Muscle of arm (tissue), 12 donors: ENCODE measurements around the gene PTGES2. TPM values are rescaled to one million over a fixed set of nuclear protein-coding genes. Genes with fewer than 3 reads are reported as not detected.
"Not testable (repeated sequence)": the region's sequence is repeated elsewhere in the genome, so short reads cannot be mapped to it uniquely, and the experiment has no call there.

Experiments used
- DNase-seq: peaks from one replicate; pipeline ENCODE4 v3.0.0-alpha.2; 2013
- polyA plus RNA-seq, 12 donors: library from polyadenylated mRNA; unstranded; fragments of 120-200 nt; gene quantifications; one replicate each; pipeline ENCODE4 v1.2.1, GENCODE V29; 2013; ENCODE audit not compliant: insufficient read length in 12 of 12

The PTGES2 gene
- polyA plus RNA-seq, 12 donors, result 24.4 to 37.2 (median 33.4) TPM; not detected in 1

DNA sequence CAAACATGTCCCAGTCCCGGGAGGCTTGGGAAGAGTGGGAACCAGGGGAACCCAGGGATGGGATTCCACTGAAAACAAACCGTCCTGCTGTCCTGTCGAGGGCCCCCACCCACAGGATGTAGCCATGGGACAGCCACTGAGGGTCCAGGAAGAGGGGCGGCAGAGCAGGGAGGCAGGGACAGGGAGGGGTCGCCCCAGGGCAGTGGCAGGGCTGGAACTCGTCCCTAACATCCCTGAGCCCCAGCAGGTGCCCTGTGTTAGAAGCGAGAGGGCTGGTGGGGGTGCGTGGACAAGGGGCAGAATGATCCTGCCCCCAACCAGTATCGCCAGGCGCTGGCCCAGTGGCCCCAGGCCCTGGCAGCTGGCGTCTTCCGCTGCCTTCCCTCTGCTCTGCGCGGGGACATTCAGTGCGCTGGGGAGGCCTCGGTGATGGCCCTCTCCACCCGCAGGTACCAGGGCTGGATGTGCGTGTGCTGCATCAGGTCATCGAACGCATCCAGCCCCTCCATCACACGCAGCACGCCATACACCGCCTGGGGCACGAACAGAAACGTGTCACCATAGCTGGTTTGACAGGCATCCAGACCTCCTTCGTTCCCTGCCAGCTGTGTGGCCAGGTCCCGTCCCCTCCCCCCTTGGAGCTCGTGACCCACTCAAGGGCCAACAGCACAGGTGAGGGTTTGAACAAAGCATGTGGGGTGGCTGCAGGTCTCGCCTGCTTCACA lies 6.6 kb downstream of the PTGES2 start:
- DNase-seq, result no peak

DNA sequence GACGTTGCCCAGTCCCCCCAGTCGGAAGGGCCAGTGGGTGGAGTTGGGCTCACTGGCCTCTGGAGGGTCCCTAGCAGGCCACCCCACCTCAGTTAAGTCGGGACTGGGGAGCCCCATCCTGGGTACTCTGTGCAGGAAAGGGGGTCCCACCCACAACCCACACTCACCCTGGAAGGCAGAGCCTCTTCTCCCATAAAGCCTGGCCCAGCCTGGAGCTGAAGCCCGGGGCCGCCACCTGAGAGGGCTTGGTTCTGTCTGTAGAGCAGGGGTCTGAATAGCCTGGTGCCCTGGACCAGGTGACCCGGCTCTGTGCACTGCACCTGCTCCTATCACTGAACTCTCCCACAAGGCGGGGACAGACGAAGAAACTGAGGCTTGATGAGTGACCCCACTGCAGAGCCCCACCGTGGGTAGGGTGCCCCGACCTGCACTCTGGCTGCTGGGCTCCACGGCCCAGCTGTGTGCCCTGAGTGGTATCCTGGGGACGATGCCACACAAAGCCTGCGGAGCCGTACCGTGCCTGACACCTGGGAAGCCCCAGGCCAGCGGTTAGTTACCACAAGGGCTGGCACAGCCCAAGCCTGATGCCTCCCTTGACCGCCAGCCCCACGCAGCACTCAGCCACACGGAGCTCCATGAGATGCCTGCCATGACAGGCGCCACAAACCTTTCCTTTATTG lies 7.3 kb downstream of the PTGES2 start:
- no peak for DNase-seq

DNA sequence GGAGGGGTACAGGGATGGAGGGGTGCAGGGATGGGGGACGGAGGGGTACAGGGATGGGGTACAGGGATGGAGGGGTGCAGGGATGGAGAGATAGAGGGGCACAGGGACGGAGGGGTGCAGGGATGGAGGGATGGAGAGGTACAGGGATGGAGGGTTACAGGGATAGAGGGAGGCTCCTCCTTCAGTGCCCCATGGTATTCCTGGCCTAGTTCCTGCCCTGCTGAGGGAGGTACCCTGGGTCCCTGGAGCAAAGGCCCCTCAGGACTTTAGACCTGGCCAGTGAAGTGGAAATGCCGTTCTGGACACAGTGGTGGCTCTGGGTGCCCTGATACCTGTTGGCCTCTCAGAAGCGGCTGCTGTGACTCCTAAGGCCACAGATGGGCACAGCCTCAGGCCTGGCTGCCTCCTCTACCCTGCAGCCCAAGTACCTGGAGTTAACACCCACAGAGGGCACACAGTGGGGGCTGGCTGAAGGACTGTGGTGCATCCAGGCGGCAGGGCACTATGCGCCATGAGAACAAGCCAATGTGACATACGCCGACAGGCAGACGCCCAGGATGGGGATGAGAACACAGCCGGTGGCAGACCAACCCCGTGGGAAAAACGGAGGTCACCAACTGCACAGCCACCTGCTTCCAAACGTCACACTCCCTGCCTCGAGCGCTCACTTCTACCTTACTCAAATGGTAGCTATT lies 8.4 kb downstream of the PTGES2 start:
- DNase-seq, result no peak

DNA sequence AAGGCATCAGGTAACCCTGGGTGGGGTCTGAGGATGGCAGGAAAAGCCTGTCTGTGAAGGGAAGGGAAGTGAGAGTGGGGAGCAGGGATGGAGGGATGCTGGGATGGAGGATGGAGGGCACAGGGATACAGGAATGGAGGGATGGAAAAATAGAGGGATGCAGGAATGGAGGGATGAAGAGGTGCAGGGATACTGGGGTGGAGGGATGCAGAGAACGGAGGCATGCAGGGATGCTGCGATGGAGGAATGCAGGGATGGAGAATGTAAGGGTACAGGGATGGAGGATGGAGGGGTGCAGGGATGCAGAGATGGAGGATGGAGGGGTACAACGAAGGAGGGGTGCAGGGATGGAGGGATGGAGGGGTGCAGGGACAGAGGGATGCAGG lies 9.1 kb downstream of the PTGES2 start:
- no peak for DNase-seq

DNA sequence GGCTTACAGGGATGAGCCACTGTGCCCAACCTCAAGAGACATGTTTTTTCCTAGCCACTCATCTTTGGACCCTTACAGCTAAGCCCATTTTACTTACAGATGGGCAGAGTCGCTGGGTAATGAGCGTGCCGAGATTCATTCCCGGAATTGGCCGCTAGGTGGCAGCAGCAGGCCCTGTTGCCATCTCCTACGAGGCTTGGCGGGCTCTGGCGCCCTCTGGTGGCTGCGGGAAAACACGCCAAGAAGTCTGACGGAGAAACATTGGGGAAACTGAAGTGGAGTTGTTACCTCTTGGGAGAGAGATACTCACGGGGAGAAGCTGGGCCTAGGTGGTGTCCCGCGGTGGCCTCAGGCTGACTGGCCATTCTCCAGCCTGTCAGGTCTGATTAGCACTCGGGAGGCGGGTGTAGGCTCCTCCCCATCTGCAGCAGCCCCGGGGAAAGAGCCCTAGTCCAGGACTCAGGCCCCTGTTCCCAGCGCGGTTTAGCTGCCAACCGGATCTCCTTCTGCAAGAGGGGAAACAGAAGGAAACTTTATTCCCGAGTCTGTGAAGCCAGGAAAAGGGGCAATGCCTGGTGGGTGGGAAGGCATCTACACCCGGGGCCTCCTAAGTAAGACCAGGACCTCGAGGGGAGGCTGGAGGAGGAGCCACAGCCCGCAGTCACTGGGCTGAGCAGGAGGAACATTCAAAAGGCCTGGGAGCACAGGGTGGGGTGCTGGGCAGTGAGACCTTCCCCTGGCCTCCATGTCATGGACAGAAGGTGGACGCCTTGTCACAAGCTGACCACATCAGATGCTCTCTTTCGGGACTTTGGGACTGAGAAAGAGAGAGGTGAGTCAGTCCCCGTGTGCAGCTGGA lies 9.7 kb downstream of the PTGES2 start:
- DNase-seq, result peak; percentile 92

DNA sequence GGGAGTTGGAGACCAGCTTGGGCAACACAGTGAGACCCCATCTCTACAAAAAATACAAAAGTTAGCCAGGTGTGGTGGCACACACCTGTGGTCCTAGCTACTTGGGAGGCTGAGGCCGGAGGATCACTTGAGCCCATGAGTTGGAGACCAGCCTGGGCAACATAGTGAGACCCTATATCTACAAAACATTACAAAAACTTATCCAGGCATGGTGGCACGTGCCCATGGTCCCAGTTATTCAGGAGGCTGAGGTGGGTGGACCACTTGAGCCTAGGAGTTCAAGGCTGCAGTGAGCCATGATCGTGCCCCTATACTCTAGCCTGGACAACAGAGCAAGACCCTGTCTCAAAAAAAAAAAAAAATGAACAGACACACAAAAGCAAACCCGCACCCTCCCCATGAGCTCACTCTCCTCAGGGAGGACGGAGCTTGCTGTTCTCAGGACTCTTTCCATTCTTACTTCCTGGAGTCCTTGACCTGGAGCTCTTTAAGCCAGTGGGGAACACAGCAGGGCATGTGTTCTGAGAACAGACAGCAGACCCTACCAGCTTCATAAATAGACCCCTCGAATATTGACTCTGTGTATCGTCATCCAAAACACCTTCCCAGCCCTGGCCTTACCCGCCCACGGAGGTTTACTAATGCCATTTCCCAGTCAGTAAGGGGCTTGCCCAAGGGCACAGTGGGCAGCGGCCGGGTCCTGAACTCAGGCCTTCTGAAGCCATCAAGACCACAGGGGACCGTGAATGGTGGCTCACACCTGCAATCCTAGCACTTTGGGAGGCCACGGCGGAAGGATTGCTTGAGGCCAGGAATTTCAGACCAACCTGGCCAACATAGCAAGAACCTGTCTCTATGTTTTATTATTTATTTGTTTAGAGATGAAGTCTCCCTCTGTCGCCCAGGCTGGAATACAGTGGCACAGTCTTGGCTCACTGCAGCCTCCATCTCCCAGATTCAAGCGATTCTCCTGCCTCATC lies 11.1 kb downstream of the PTGES2 start:
- no peak for DNase-seq

DNA sequence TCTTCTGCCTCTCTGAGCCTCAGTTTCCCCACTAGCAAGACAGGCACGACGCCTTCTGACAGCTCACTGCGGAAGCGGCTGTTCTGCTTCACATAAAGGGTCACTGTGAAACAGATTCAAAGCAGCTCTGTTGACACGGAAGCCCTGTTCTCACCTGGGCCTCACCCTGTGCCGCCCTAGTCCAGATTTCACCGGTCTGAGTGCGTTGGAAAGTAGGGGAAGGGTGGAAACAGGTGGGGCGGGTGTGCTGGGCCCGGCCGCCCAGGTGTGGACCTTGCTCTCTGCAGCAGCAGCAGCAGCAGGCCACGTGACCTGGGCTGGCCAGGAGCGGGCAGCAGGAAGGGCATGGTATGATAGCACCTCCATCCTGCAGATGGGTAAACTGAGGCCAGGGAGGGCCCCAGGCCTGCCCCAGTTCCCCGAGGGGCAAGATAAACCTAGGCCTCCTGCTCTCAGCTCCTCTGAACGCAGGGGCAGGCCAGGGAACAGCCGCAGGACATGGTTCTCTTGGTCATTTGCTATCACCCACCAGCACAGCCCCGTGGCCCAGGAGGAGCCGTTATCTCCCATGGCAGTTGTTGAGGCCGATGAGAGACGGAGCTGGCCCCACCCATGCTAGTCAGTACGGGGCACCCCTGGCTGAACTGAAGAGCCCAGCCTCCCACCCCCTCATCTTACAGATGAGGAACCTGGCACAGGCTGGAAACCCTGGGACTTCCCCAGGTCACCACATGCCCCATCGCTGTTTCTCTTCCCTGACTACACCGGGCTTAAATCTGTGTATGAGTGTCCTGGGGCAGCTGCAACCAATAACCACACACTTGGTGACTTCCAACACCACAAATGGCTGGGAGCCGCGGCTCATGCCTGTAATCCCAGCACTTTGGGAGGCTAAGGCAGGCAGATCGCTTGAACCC lies 12.1 kb downstream of the PTGES2 start:
- DNase-seq, result no peak

DNA sequence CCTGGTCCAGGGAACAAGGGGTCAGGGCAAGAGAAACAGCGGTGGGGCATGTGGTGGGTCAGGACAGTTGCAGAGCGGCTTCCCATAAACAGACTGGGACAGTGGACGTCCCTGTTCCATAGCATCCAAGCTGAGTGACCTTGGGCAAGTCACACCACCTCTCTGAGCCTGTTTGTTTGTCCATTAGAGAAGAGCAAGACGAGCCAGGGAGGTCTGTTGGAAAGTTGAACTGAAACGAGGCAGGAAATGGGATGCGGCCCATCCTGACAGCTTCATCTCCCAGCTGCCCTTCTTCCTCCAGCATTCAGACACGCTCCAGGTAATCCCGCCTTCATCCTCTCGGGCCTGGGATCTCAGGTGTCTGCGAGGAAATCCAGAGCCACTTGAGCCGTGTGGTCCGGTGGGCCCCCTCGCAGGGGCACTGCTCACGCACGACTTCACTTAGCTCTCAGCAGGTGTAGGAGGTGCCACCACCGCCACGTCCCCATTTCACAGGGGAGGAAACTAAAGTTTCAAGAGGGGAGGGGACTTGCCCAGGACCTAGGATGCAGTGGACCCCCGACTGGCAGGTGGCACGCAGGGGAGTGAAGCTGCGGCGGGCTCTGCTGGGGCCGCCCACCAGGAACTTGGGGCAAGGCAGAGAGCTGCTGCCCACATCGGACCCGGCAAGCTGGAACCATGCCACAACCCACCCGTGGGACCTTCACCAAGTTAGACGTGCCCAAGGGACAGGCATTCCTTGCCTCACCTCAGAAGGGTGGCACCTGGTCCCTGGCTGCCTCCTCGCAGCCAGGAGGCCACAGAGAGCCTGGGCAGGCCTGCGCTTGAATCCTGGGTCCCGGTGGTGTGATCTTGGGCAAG lies 13.0 kb downstream of the PTGES2 start:
- DNase-seq, result no peak

DNA sequence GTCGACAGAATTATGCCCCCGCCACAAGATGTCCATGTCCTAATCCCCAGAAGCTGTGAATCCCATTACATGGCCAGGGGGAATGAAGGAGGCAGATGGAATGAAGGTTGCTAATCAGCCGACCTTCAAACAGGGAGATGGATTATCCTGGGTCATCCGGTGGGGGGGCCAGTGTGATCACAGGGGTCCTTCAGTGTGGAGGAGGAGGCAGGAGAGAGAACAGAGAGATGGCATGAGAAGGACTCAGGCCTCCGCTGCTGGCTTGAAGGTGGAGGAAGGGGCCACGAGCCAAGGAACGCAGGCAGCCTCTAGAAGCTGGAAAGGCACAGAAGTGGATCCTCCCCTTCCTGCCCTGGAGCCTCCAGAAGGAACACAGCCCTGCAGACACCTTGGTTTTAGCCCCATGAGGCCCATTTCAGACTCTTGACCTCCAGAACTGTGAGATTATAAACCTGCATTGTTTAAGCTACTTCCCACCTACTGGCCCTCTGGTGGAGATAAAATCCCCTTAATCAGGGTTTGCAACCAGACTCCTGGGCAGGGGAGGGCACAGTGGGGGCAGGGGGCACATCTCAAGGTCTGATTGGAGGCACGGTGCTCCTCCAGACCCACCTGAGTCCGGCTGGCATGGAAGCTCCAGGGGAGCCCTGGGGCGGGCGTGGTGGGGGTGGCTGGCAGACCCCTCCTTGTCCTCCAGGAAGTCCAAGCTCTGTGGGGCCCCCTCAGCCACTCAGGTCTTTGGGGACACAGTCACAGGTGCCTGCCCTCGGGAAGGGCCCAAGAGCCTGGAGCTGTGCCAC lies 13.8 kb downstream of the PTGES2 start:
- no peak for DNase-seq

DNA sequence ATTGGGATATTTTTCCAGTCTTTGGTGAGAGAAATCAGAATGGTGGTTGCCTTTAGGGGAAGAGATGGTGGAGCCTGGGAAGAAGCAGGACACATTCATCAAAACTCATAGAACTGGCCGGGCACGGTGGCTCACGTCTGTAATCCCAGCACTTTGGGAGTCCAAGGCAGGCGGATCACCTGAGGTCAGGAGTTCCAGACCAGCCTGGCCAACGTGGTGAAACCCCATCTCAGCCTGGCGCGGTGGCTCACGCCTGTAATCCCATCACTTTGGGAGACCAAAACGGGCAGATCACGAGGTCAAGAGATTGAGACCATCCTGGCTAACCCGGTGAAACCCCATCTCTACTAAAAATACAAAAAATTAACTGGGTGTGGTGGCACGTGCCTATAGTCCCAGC lies 15.8 kb downstream of the PTGES2 start:
- DNase-seq, result not testable (repeated sequence)

DNA sequence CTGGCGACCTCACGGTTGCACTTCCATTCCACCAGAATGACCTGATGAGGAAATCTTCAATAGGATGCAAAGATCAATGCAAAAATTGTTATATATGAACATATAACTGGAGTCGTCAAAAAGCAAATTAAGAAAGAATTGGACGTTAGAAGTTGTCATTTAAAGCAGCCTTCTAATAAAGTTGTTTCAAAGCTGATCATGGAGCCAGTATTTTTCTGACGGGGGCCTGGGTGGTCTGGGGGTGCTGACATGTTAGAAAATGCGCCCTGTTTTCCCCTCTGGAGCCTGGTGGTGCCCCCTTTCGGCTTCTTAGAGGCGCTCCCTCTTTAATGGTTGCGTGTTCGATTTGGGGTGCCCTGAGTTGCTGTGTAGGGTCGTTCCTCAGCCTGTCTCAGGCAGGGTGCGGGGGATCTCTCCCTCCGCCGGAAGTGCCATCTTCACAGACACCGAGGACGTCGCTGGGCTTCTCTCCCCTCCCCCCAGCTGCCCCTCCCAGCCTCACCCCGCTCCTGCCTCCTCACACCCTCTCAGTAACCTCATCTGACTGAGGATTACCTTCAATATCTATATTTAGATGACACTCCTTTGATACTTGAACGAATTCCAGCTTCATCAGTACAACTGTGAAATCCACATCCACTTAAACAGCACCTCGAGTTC lies 18.3 kb downstream of the PTGES2 start:
- DNase-seq, result no peak

DNA sequence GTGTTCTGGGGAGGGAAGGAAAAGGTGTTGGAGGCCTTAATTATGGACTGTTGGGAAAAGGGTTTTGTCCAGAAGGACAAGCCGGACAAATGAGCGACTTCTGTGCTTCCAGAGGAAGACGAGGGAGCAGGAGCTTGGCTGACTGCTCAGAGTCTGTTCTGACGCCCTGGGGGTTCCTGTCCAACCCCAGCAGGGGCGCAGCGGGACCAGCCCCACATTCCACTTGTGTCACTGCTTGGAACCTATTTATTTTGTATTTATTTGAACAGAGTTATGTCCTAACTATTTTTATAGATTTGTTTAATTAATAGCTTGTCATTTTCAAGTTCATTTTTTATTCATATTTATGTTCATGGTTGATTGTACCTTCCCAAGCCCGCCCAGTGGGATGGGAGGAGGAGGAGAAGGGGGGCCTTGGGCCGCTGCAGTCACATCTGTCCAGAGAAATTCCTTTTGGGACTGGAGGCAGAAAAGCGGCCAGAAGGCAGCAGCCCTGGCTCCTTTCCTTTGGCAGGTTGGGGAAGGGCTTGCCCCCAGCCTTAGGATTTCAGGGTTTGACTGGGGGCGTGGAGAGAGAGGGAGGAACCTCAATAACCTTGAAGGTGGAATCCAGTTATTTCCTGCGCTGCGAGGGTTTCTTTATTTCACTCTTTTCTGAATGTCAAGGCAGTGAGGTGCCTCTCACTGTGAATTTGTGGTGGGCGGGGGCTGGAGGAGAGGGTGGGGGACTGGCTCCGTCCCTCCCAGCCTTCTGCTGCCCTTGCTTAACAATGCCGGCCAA lies 19.1 kb downstream of the PTGES2 start:
- DNase-seq, result no peak

DNA sequence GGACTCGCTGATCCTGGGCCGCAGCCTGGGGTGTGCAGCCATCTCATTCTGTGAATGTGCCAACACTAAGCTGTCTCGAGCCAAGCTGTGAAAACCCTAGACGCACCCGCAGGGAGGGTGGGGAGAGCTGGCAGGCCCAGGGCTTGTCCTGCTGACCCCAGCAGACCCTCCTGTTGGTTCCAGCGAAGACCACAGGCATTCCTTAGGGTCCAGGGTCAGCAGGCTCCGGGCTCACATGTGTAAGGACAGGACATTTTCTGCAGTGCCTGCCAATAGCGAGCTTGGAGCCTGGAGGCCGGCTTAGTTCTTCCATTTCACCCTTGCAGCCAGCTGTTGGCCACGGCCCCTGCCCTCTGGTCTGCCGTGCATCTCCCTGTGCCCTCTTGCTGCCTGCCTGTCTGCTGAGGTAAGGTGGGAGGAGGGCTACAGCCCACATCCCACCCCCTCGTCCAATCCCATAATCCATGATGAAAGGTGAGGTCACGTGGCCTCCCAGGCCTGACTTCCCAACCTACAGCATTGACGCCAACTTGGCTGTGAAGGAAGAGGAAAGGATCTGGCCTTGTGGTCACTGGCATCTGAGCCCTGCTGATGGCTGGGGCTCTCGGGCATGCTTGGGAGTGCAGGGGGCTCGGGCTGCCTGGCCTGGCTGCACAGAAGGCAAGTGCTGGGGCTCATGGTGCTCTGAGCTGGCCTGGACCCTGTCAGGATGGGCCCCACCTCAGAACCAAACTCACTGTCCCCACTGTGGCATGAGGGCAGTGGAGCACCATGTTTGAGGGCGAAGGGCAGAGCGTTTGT lies 19.9 kb downstream of the PTGES2 start:
- DNase-seq, result no peak

DNA sequence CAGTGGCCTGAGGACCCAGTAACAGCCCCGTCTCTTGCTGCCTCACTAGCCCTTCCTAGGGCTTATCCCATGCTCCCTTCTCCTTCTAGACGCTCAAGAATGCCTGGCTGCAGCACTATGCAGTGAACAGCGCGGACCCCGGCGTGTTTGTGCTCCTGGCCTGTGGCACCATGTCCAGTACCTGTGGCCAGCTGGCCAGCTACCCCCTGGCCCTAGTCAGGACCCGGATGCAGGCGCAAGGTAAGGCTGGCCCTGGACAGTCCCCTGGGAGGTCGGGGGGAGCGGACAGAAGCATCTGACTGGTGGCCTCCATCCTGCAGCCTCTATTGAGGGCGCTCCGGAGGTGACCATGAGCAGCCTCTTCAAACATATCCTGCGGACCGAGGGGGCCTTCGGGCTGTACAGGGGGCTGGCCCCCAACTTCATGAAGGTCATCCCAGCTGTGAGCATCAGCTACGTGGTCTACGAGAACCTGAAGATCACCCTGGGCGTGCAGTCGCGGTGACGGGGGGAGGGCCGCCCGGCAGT lies 20.5 kb downstream of the PTGES2 start:
- DNase-seq, result no peak
